PFSK-1 (cell line): ENCODE data around the gene SYT14.

Experiments
- POLR2AphosphoS5 ChIP-seq: IDR thresholded peaks from 2 replicates; pipeline ENCODE4 v1.6.1; 2012; ENCODE audit warnings: low read depth, mild to moderate bottlenecking, control low read depth, low read length, moderate library complexity
- SIN3A ChIP-seq: IDR thresholded peaks from 2 replicates; pipeline ENCODE4 v1.6.1; 2012; ENCODE audit warnings: mild to moderate bottlenecking, low read length, moderate library complexity, borderline replicate concordance; ENCODE audit not compliant: insufficient read depth
- TAF1 ChIP-seq: IDR thresholded peaks from 2 replicates; pipeline ENCODE4 v1.6.1; 2012; ENCODE audit warnings: low read length, control low read depth, borderline replicate concordance; ENCODE audit not compliant: insufficient read depth
- TF ChIP-seq, protein P1 (sequence below), 2 experiments: IDR thresholded peaks; 2 replicates each; pipeline versions ENCODE4 v1.6.1 to v1.8.0; 2011 to 2012; ENCODE audit warnings: low read depth in 2 of 2, low read length in 2 of 2, control low read depth in 1 of 2, inconsistent platforms in 1 of 2, mild to moderate bottlenecking in 1 of 2, moderate library complexity in 1 of 2; ENCODE audit not compliant: insufficient read depth in 1 of 2

DNA sequence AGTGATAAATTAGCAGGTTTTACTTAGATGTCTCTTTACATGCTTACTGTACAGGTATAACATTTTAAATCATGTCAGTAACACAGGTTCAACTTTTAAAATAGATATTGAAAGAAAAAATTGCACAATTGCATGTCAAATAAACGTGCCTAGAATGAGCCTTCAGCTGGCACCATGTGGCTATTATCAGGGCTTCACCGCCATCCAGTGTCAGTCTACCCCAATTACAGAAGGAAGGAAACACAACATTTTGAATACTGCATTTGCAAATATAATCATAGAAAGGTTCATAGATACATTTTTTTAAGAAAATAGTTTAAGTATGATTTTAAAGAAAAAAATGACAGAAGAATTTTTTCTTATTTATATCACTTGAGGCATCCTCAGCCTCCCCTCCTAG is 247.0 kb downstream of the SYT14 start:
- TF ChIP-seq SIN3A: no peak
- TF ChIP-seq, protein P1, sequence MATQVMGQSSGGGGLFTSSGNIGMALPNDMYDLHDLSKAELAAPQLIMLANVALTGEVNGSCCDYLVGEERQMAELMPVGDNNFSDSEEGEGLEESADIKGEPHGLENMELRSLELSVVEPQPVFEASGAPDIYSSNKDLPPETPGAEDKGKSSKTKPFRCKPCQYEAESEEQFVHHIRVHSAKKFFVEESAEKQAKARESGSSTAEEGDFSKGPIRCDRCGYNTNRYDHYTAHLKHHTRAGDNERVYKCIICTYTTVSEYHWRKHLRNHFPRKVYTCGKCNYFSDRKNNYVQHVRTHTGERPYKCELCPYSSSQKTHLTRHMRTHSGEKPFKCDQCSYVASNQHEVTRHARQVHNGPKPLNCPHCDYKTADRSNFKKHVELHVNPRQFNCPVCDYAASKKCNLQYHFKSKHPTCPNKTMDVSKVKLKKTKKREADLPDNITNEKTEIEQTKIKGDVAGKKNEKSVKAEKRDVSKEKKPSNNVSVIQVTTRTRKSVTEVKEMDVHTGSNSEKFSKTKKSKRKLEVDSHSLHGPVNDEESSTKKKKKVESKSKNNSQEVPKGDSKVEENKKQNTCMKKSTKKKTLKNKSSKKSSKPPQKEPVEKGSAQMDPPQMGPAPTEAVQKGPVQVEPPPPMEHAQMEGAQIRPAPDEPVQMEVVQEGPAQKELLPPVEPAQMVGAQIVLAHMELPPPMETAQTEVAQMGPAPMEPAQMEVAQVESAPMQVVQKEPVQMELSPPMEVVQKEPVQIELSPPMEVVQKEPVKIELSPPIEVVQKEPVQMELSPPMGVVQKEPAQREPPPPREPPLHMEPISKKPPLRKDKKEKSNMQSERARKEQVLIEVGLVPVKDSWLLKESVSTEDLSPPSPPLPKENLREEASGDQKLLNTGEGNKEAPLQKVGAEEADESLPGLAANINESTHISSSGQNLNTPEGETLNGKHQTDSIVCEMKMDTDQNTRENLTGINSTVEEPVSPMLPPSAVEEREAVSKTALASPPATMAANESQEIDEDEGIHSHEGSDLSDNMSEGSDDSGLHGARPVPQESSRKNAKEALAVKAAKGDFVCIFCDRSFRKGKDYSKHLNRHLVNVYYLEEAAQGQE (IDR thresholded peaks at IDR 0.05; ENCODE audit: insufficient read depth in 1 of 2, low read depth in 2 of 2, low read length in 2 of 2): no peak
- TF ChIP-seq POLR2AphosphoS5: no peak
- no peak for TF ChIP-seq TAF1
